Hepatic stellate cell (primary cell): ENCODE measurements around the gene MTERF4.

Source experiments
- DNase-seq: peaks from one replicate; pipeline ENCODE4 v3.0.0; 2011; ENCODE audit warnings: low spot score

The MTERF4 gene

DNA sequence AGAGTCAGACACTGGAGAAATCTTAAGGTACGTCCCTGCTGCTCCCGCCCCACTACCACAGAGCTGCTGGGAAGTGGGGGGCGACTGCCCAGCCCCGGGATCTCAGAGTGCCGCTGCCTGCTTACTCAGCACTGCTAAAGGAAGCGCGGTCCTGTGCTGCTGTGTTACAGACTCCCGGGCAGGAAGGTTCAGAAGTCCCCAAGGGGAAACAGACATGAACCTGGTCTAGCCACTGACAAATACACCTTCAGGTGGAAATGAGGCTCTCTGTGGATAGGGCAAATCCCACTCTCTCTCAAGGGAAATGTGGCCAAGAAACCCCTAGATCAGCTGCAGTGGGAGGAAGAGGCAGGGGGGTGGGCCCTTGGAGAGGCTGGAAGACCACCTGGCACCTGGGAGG, 13.7 kb downstream of the MTERF4 start:
- DNase-seq, result no peak

GRCh38 chr2:241087420-241088268, 14.4 kb downstream of the MTERF4 start:
- no peak for DNase-seq

- DNase-seq, result no peak
Observed at GRCh38 chr2:241084856-241085444, 17.1 kb downstream of the MTERF4 start.

- no peak for DNase-seq
Observed at GRCh38 chr2:241083091-241083415, 19.0 kb downstream of the MTERF4 start.

DNA sequence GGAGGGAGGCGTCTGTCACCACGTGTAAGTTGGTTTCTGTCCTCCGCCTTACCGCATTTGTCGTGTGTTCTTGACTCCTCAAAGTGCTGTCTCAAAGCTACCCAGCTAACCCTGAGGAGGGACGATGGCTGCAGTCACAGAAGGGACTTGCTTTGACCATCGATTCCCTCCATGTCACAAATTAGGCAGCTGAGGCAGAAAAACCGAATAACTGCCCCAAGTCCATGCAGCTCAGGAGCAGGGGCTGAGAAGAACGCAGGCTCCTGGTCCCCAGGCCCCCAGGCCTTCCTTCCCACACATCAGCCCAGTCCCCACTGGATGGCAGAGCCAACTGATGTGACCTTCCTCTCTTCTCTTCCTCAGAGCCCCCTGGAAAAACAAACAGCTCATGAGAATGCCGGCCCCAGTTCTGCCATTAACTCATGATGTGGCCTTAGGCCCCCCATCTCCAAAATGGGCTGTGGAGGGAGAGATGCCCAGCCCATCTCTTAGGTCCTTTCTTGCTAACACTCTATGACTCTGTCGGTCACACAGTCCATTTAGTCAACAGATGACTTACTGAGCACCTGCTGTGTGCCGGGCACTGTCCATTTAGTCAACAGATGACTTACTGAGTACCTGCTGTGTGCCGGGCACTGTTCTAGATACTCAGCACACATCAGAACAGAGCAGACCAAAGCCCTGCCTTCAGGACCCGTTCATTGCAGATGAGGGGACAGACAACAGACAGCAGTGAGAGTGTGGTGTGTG, 19.6 kb downstream of the MTERF4 start:
- no peak for DNase-seq

DNA sequence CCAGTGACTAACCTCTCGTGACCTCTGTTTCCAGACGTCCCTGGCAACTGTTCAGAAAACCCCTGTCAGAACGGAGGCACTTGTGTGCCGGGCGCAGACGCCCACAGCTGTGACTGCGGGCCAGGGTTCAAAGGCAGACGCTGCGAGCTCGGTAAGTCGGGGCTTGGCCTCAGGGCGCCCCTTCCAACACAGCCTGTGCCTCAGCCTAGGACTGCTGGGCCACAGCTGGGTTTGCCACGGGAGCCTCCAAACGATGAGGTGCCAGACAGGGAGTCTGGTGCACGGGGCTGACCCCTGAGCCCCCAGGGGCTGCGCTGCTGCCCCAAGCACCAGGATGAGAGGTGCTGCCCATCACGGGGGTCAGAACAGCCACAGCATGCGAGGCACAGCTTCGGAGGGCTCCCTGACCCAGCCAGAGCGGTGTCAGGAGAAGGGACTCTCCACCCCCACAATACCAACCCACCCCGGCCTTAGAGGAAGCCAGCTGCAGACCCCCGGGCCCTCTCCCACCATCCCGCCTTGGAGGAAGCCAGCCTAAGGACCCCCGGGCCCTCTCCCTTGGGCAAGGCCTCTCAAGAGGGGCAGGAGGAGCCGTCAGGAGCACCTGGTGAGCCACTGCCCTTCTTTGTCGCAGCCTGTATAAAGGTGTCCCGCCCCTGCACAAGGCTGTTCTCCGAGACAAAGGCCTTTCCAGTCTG, 20.3 kb downstream of the MTERF4 start:
- no peak for DNase-seq

DNA sequence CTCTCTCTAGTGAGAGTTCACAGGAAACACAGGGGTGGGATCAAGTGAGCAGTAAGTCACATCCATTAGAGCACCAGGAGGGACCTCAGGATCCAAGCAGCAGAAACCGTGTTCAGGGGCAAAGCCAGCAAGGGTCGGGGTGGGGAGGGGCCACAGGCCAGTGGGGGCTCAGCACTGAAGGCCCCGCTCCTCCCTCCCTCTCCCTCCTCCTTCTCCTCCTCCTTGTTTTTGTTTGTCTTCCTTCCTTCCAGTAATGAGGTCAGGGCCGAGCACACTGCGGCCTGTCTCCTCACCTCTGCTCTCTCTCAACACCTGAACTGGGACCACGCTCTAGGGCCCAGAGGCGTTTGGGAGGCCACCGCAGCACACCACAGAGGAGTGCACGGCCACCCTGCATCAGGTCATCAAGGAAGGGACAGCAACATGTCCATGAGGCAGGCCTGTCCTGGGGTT, 20.9 kb downstream of the MTERF4 start:
- no peak for DNase-seq

GRCh38 chr2:241080405-241081189, 21.5 kb downstream of the MTERF4 start:
- no peak for DNase-seq

DNA sequence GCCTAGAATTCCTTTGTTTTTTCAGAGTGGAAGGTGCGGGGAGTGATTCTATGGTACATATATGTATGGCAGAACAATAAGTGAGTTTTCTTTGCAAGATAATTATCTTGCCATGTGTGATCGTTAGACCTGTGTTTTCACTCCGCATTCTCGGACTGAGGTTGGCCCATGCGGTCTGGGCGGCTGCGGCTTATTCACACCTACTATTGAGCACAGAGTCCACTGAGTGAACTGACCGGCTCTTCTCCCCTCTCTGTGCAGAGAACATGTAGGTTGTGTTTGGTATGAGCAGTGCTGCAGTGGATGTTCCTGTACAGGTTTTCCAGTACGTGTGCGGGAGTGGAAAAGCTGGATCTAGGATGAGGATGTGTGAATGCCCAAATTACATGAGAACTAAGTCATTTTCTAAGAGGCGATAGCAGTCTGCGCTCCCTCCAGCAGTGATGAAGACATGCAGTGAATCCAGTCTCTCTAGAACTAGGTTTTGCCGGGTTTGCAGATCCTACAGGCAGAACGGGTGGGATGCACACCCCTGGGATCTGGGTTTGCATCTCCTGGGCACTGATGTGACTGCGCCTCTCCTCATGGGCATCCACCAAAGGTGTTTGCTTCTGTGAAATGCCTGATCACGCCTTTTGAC, 27.1 kb downstream of the MTERF4 start:
- no peak for DNase-seq

DNA sequence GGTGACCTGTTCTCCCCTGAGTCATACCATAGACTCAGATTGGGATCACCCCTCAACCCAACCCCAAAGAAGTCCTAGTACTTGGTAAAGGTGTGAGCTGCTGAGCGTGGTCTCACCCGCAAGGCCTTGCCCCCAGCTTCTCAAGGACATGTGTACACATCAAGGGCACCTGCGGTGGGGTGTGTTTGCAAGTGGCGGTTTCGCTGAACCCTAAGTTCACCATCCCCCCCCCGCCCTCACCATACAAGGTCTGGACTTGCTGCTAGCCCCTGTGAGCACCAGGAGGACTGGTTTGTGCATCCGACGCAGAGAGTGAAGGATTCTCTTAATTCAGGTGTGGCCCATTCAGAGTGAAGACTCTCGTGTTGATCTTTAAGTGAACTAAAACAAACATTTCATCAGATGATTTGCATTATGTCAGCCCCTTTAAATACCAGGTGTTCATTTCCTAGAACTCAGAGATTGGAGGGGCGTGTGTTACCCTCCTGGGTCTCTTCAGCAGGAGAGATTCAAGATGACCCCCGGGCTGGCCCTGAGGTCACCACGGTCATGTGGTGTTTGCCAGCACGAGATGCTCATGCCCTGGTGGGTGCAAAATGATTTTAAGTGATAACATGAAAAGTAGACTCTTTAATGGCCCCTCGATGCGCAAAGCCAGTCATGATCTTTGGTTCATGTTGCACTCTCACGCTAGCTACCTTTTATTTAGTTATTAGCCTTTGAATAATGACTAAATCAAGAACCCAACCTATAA, 27.8 kb downstream of the MTERF4 start:
- DNase-seq, result no peak

DNA sequence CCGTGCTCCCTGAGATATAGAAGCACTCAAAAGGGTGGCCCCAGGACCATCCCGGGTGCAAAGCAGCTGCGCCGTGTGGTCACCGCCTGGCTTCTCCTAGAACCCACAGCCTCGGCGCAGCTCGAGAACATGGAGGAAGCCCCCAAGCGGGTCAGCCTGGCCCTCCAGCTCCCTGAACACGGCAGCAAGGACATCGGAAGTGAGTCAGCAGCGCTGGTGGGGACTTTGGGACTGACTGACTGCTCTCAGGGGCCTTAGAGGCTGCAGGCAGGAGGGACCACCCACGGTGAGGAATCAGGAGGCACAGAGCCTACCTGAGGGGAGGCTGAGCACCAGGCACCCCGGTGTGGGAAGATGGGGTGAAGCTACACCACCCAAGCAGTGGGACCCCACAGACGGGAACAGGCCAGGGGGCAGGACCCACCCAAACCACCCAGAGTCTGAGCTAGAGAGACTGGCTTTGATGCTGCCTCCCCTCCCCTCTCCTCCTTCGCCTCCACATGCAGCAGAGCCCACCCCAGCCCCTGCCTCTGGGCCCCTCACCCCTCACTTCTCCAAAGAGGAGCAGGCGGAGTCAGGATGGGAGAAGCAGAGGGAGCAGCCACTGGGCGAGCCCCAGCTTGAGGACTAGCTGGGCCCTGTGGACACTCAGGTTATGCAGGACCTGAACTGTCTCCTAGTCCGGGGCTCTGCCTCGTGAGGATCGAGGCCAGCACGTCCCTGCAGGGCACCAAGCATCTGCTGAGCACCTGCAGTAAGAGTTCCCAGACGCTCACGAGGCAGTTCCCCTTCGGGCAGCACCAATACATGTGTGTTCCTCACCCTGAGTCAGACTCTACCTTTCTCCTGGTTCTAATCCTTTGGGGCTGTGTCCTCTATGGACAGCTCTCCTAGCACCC, 28.7 kb downstream of the MTERF4 start:
- DNase-seq, result no peak

DNA sequence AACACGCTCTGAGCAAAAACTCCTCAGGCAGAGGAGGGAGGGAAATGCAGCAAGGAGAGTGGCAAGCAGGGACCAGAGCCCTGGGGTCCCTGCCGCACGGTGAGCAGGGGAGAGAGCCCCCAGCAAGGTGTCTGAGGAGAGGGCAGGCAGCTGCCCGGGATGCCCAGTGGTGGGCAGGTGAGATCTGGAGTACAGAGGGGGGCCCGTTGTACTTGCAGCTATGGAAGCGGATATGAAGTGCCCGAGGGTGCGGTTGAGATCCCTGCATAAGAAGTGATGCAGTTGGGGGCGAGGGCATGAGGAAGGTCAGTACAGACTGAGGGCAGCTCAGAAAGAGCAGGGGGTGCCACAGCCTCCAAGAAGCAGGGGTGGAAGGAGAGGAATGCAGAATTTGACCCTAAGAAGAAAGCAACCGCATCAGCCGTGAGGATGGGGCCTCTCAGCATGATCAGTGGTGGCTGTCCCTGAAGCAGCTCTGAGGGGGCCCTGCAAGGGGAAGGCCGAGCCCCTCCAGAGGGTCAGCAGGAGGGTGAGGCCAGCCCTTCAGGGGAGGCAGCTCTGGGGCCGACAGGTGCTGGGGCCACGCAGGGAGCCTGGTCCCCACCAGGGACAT, 29.4 kb downstream of the MTERF4 start:
- no peak for DNase-seq

- DNase-seq, result no peak
Observed at GRCh38 chr2:241072151-241072550, 29.9 kb downstream of the MTERF4 start.

GRCh38 chr2:241071677-241072111, 30.4 kb downstream of the MTERF4 start:
- no peak for DNase-seq

DNA sequence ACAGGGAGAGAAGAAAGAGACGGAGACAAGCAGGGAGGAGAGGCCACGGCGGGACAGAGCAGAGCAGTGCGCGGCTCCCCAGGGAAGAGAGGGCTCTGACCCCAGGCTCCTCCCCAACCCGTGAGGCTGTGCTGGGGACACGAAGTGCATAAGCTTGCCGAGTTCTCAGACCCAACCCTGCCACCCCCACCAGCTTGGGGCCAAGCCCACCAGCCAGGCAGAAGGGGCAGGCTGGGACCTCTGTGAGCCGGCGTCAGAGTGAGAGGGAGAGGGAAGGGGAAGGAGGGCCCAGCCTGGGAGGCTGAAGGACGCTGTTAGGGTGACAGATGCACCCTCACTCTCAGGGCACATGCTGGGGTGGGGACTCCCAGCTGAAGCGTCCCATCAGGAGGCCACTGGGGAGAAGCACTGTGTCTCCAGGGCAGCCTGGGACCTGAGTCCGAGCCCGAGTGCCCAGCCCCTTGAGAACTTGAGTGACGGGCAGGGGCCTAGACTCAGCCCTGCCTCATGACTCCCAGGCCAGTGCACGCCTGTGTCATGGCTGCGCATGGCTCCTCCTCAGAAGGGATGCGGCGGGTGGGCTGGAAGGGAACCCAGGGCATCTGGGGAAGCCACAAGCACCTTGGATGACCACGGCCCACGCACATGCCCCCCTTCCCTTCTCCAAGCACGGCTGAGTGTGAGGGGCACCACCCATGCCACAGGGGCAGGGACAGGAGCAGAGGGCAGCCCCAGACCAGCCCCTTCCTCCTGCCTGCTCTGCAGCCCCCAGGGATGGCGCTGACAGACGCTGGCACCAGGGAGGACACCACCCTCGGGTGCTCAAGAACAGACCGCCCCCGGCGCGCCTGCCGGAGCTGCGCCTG, 31.0 kb downstream of the MTERF4 start:
- no peak for DNase-seq

DNA sequence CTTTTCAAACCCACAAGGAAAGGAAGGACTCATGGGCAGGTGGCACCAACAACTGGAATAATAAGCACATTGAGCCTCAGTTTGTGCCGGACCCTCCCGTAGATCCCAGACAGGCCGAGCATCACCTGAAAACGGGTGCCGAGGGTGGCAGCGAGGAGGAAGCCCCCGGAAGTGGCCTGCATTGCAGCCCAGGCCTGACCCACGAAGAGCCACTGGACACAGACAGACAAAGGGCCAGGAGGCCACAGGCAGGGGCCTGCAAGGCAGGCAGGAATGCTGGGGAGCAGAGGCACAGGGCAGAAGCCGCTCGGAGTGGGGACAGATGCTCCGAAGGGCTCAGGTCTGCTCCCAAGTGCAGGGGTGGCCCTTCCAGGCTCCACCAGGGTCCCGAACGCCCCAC, 31.7 kb downstream of the MTERF4 start:
- no peak for DNase-seq

DNA sequence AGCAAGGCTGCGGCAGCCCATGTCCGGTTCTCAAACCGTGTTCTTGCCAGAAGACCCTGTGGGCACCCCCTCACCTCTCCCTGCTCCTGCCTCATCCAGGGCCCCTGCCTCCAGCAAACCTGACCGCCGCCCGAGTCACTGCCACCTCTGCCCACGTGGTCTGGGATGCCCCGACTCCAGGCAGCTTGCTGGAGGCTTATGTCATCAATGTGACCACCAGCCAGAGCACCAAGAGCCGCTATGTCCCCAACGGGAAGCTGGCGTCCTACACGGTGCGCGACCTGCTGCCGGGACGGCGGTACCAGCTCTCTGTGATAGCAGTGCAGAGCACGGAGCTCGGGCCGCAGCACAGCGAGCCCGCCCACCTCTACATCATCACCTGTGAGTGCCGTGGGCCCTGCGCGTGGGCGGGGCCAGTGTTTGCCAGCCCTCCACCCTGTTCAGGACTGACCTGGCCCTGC, 32.2 kb downstream of the MTERF4 start:
- no peak for DNase-seq
